Hepatocyte (in vitro differentiated cells): ENCODE results near the gene EXOC6.

ENCODE experiments used
- CTCF ChIP-seq: fragments of 200-600 bp; sonication (generic); IDR thresholded peaks from 2 replicates; pipeline ENCODE4 v1.5.1; 2016; ENCODE audit warnings: antibody characterized with exemption, mild to moderate bottlenecking; ENCODE audit not compliant: poor library complexity
- EZH2 ChIP-seq: fragments of 200-600 bp; sonication (generic); IDR thresholded peaks from 2 replicates; pipeline ENCODE4 v1.6.1; 2016; ENCODE audit warnings: antibody characterized with exemption, mild to moderate bottlenecking, borderline replicate concordance
- EZH2phosphoT487 ChIP-seq: fragments of 200-600 bp; sonication (generic); IDR thresholded peaks from one replicate; pipeline ENCODE4 v1.6.1; 2018; ENCODE audit warnings: antibody characterized with exemption, mild to moderate bottlenecking, low read depth, moderate library complexity; ENCODE audit not compliant: unreplicated experiment, severe bottlenecking

- TF ChIP-seq CTCF (no peak), EZH2 (no peak), EZH2phosphoT487 (no peak)
These were observed 215.8 kb downstream of the EXOC6 start for GRCh38 chr10:93063977-93064660.
